Ishikawa (cell line): ENCODE results near the gene MMP17.

Experiments used
- CREB1 ChIP-seq: IDR thresholded peaks from 2 replicates; pipeline ENCODE4 v1.6.1; 2012; ENCODE audit warnings: low read depth
- EGR1 ChIP-seq: IDR thresholded peaks from 2 replicates; pipeline ENCODE4 v1.6.1; 2012
- EP300 ChIP-seq: IDR thresholded peaks from 2 replicates; pipeline ENCODE4 v1.6.1; 2012; ENCODE audit warnings: borderline replicate concordance
- MAX ChIP-seq: IDR thresholded peaks from 2 replicates; pipeline ENCODE4 v1.6.1; 2012
- RAD21 ChIP-seq: IDR thresholded peaks from 2 replicates; pipeline ENCODE4 v1.6.1; 2012; ENCODE audit warnings: low read depth
- TAF1 ChIP-seq: IDR thresholded peaks from 2 replicates; pipeline ENCODE4 v1.6.1; 2012; ENCODE audit warnings: low read depth, mild to moderate bottlenecking
- TCF12 ChIP-seq: IDR thresholded peaks from 2 replicates; pipeline ENCODE4 v1.6.1; 2012; ENCODE audit warnings: low read depth
- USF1 ChIP-seq: IDR thresholded peaks from 2 replicates; pipeline ENCODE4 v1.6.1; 2012
- YY1 ChIP-seq: IDR thresholded peaks from 2 replicates; pipeline ENCODE4 v1.6.1; 2012; ENCODE audit warnings: low read depth
- TF ChIP-seq, protein P1 (sequence below): IDR thresholded peaks from 2 replicates; pipeline ENCODE4 v1.6.1; 2012; ENCODE audit warnings: low read depth, mild to moderate bottlenecking

GRCh38 chr12:131836714-131837397 is 8.7 kb downstream of the MMP17 start:
- TF ChIP-seq YY1 (no peak), USF1 (no peak), EP300 (no peak), TCF12 (no peak), MAX (no peak), TAF1 (no peak), CREB1 (no peak), RAD21 (no peak), EGR1 (no peak)
- TF ChIP-seq, protein P1, sequence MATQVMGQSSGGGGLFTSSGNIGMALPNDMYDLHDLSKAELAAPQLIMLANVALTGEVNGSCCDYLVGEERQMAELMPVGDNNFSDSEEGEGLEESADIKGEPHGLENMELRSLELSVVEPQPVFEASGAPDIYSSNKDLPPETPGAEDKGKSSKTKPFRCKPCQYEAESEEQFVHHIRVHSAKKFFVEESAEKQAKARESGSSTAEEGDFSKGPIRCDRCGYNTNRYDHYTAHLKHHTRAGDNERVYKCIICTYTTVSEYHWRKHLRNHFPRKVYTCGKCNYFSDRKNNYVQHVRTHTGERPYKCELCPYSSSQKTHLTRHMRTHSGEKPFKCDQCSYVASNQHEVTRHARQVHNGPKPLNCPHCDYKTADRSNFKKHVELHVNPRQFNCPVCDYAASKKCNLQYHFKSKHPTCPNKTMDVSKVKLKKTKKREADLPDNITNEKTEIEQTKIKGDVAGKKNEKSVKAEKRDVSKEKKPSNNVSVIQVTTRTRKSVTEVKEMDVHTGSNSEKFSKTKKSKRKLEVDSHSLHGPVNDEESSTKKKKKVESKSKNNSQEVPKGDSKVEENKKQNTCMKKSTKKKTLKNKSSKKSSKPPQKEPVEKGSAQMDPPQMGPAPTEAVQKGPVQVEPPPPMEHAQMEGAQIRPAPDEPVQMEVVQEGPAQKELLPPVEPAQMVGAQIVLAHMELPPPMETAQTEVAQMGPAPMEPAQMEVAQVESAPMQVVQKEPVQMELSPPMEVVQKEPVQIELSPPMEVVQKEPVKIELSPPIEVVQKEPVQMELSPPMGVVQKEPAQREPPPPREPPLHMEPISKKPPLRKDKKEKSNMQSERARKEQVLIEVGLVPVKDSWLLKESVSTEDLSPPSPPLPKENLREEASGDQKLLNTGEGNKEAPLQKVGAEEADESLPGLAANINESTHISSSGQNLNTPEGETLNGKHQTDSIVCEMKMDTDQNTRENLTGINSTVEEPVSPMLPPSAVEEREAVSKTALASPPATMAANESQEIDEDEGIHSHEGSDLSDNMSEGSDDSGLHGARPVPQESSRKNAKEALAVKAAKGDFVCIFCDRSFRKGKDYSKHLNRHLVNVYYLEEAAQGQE: no peak
